ENCODE measurements around the gene C1QTNF5.

Gene C1QTNF5

GRCh38 chr11:119334174-119334930, 6.3 kb downstream of the C1QTNF5 start, which contains the start of gene RNF26:
RNF26 (plus strand) TSS chr11:119334527; CDS start chr11:119335123, 596 bp downstream.
- Histone ChIP-seq H3K36me3 (ENCODE audit: control insufficient read depth in 2 of 2, insufficient read depth in 1 of 2, low read length in 2 of 2) (peaks cover 0 to 19% of the 10 kb centered on the region in 2 experiments; a peak in 1 of 3 replicates), H3K27ac (ENCODE audit: extremely low read depth, low read depth, low read length) (peak within 1 kb of the TSS; percentile 18; the same call in 1 of the 2 replicates), H3K4me1 (ENCODE audit: control insufficient read depth, insufficient read depth, low read length) (no peaks in the 10 kb centered on the region), H3K9me3 (ENCODE audit: control insufficient read depth, insufficient read depth, low read depth, low read length) (no peaks in the 10 kb centered on the region), H3K4me3 (ENCODE audit: low read depth, low read length) (peak within 1 kb of the TSS; percentile 90)
- CTCF ChIA-PET = interaction anchor here (0.6 to 7.2 kb wide), 4 partner anchors 9 to 45 kb away, joined by 3 to 160 read pairs (median 30); partner anchors contain the start of gene USP2
- POLR2A ChIA-PET = interaction anchor here (0.6 to 1.6 kb wide), 9 partner anchors 11 to 951 kb away, joined by 3 to 14 read pairs (median 5); partner anchors contain the start of genes CBL, DPAGT1 and MCAM
- TF ChIP-seq KLF17 (tag by site-specific recombination; IDR thresholded peaks at IDR 0.05) (0 out of 2 replicates have a peak, but pooled peaks have one; percentile 23), KLF8 (tag by site-specific recombination; IDR thresholded peaks at IDR 0.05) (peak; percentile 62), KLF16 (tag by site-specific recombination; IDR thresholded peaks at IDR 0.05) (0 out of 2 replicates have a peak, but pooled peaks have one; percentile 15), REST (tag by site-specific recombination; IDR thresholded peaks at IDR 0.05) (peak; percentile 41; the same call in 1 of the 2 replicates), ZNF112 (tag by site-specific recombination; IDR thresholded peaks at IDR 0.05) (no peak), ZNF335 (tag by site-specific recombination; conservative IDR thresholded peaks at IDR 0.05) (peak; percentile 51; the same call in 1 of the 2 replicates), KLF1 (tag by site-specific recombination; IDR thresholded peaks at IDR 0.05) (0 out of 2 replicates have a peak, but pooled peaks have one; percentile 12), ZNF501 (tag by site-specific recombination; IDR thresholded peaks at IDR 0.05) (0 out of 2 replicates have a peak, but pooled peaks have one; percentile 45), YY1 (tag by site-specific recombination; IDR thresholded peaks at IDR 0.05) (peak; percentile 74; the same call in 1 of the 2 replicates), SP2 (tag by site-specific recombination; IDR thresholded peaks at IDR 0.05) (peak; percentile 96), ELK4 (IDR thresholded peaks at IDR 0.05; ENCODE audit: borderline replicate concordance, low read depth, low read length) (no peak), ZNF629 (tag by site-specific recombination; IDR thresholded peaks at IDR 0.05) (peak; percentile 46; the same call in 1 of the 2 replicates), KLF9 (tag by site-specific recombination; IDR thresholded peaks at IDR 0.05; ENCODE audit: low read depth) (0 out of 2 replicates have a peak, but pooled peaks have one; percentile 47), YY2 (tag by site-specific recombination; IDR thresholded peaks at IDR 0.05) (peak; percentile 89), ZNF529 (tag by site-specific recombination; IDR thresholded peaks at IDR 0.05; ENCODE audit: insufficient replicate concordance) (no peak), ATF2 (tag by site-specific recombination; IDR thresholded peaks at IDR 0.05; ENCODE audit: low read depth) (no peak), SP3 (tag by site-specific recombination; IDR thresholded peaks at IDR 0.05) (peak; percentile 95), ZNF341 (tag by site-specific recombination; IDR thresholded peaks at IDR 0.05; ENCODE audit: low read depth) (peak; percentile 72), ZXDB (tag by site-specific recombination; IDR thresholded peaks at IDR 0.05) (0 out of 2 replicates have a peak, but pooled peaks have one; percentile 47), ZBTB7A (tag by site-specific recombination; IDR thresholded peaks at IDR 0.05; ENCODE audit: low read depth) (0 out of 2 replicates have a peak, but pooled peaks have one; percentile 14)
- TF ChIP-seq, protein P1, sequence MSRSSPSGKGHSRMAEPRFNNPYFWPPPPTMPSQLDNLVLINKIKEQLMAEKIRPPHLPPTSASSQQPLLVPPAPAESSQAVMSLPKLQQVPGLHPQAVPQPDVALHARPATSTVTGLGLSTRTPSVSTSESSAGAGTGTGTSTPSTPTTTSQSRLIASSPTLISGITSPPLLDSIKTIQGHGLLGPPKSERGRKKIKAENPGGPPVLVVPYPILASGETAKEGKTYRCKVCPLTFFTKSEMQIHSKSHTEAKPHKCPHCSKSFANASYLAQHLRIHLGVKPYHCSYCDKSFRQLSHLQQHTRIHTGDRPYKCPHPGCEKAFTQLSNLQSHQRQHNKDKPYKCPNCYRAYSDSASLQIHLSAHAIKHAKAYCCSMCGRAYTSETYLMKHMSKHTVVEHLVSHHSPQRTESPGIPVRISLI (tag by site-specific recombination; IDR thresholded peaks at IDR 0.05) = peak; percentile 47; the same call in 1 of the 2 replicates
- TF ChIP-seq, protein P2, sequence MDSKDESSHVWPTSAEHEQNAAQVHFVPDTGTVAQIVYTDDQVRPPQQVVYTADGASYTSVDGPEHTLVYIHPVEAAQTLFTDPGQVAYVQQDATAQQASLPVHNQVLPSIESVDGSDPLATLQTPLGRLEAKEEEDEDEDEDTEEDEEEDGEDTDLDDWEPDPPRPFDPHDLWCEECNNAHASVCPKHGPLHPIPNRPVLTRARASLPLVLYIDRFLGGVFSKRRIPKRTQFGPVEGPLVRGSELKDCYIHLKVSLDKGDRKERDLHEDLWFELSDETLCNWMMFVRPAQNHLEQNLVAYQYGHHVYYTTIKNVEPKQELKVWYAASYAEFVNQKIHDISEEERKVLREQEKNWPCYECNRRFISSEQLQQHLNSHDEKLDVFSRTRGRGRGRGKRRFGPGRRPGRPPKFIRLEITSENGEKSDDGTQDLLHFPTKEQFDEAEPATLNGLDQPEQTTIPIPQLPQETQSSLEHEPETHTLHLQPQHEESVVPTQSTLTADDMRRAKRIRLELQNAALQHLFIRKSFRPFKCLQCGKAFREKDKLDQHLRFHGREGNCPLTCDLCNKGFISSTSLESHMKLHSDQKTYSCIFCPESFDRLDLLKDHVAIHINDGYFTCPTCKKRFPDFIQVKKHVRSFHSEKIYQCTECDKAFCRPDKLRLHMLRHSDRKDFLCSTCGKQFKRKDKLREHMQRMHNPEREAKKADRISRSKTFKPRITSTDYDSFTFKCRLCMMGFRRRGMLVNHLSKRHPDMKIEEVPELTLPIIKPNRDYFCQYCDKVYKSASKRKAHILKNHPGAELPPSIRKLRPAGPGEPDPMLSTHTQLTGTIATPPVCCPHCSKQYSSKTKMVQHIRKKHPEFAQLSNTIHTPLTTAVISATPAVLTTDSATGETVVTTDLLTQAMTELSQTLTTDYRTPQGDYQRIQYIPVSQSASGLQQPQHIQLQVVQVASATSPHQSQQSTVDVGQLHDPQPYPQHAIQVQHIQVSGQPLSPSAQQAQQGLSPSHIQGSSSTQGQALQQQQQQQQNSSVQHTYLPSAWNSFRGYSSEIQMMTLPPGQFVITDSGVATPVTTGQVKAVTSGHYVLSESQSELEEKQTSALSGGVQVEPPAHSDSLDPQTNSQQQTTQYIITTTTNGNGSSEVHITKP (tag by site-specific recombination; IDR thresholded peaks at IDR 0.05) = peak; percentile 84
